ENCODE measurements around the gene CASZ1.

DNA sequence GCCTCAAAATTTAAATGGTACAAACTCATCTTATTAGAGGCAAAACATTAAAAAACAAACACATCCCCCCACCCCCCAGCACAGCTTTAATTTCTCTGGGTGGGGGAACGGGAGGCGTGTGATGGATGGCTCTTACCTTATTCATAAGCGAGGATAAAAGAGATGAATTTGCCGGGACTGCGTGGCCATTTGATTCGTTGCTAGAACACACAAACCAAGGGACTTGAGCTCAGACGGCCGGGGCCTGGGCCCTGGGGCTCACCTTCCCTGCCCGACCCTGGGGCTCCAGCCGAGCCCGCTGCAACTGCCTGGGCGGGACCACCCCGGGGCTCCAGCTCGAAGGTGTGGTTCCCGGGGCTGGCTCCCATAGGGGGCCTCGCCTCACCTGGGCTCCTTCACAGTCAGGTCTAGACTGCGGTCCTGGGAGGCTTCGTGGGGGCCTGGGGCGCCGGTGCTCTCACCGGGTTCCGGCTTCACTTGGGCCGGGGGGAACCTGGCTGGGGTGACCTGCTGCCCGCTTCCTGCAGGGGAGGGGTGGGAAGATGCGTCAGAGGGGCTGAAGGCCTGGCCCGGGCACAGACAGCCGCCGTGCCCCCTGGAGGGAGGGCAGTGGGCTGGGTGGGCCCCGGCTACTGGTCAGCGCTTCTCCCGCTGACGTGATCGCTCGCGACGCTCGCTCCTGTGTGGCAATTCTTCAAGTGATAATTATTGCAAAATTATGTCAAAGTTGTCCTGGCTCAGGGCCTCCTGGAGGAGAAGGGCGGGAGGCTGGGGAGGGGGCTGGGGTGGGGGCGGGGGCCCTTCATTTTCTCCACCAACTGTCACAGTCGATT is 145.7 kb downstream of the CASZ1 start:
- TF ChIP-seq, protein P1, sequence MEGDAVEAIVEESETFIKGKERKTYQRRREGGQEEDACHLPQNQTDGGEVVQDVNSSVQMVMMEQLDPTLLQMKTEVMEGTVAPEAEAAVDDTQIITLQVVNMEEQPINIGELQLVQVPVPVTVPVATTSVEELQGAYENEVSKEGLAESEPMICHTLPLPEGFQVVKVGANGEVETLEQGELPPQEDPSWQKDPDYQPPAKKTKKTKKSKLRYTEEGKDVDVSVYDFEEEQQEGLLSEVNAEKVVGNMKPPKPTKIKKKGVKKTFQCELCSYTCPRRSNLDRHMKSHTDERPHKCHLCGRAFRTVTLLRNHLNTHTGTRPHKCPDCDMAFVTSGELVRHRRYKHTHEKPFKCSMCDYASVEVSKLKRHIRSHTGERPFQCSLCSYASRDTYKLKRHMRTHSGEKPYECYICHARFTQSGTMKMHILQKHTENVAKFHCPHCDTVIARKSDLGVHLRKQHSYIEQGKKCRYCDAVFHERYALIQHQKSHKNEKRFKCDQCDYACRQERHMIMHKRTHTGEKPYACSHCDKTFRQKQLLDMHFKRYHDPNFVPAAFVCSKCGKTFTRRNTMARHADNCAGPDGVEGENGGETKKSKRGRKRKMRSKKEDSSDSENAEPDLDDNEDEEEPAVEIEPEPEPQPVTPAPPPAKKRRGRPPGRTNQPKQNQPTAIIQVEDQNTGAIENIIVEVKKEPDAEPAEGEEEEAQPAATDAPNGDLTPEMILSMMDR (IDR thresholded peaks at IDR 0.05; ENCODE audit: insufficient read depth, low read depth, low read length), result no peak
- no peak for TF ChIP-seq EZH2 (IDR thresholded peaks at IDR 0.05; ENCODE audit: insufficient read depth, low read length)
